Measurements from ENCODE around the gene DIPK2A. TPM values are rescaled to one million over a fixed set of nuclear protein-coding genes. Genes with fewer than 3 reads are reported as not detected.

DIPK2A gene
- total RNA-seq, 6 experiments from 2014 or later = 7.0 to 10.5 (median 8.6) TPM

DNA sequence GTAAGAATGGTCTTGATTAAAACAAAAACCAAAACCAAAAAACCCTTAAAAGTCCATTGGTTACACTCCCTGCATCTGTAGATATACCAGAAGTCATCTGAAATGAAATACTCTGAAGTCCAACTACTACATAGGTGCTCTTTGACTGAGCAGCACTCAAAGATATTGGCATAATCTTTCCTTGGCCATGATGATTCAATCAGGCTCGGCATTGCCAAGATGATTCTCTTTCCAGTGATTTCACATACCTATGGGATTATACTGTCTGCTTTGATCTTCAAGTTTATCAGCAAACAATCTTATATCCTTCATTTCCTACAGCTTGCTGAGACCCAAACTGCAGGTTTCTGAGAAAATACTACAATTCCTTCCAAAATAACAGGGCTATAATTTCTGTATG, 35.9 kb upstream of the DIPK2A start:
- Mint-ChIP-seq H3K36me3 (ENCODE audit: low read depth) (peaks cover 4% of the 10 kb centered on the region; the same call in 1 of the 2 replicates), H3K4me1 (ENCODE audit: low read depth) (no peaks in the 10 kb centered on the region), H3K4me3 (no peak overlapping the region), H3K27me3 (ENCODE audit: insufficient read depth) (peaks cover 3% of the 10 kb centered on the region; the same call in 1 of the 2 replicates), H3K27ac (no peak overlapping the region), H3K9me3 (peaks cover 25% of the 10 kb centered on the region)
- TF ChIP-seq CTCF (IDR thresholded peaks at IDR 0.05) = no peak
- no peak for DNase-seq

DNA sequence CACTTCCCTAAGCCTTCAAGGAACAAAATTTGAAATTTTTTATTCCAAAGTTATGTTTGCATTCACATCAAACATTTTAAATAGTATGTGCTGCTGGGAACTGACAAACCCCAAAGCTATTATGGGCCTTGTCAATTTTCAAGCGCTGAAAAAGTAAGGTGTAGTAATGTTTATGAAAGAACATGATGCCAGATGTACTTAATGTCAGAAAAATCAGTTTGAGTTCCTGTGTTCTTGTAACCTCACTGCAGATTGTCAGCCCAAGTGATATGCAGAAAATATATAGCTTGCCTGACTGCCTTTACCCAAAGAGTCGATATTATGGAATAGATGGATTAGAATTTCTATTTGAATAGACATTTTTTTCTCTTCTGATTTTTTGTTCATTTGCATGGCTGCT, 20.8 kb upstream of the DIPK2A start:
- no peaks in the 10 kb centered on the region for H3K9me3 Mint-ChIP-seq
- H3K27me3 Mint-ChIP-seq (ENCODE audit: insufficient read depth) = no peaks in the 10 kb centered on the region
- H3K27ac Mint-ChIP-seq = no peak overlapping the region
- no peak for TF ChIP-seq CTCF (IDR thresholded peaks at IDR 0.05)
- H3K4me1 Mint-ChIP-seq (ENCODE audit: low read depth) = no peaks in the 10 kb centered on the region
- no peaks in the 10 kb centered on the region for H3K36me3 Mint-ChIP-seq (ENCODE audit: low read depth)
- no peak for DNase-seq
- no peak overlapping the region for H3K4me3 Mint-ChIP-seq

DNA sequence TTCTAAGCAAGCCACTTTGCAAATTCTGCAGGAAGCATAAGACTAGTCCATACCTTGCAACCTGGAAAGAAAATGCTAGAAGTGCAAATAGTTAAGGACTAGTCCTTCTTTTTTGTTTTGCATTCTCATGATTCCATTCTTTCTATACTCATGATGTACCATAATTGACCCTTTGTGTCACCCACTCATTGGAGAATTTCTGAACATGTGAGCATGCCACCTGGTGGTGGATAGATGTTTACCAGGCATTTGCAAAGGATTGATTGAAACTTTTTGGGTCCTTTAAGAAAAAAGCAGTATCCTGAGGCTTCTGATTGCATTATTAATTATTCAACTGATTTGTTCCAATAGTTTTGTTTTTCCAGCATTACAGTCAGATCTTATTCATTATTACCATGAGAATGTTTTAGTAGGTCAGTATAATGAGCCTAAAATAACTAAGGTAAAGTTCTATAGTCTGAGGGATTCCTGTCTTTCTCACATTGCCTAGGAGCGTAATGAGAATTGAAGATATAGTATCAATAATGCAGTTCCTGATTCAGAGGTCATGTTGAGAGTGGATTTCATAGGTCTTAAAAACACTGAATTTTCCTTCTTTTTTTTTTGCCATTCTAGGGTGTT, 20.2 kb upstream of the DIPK2A start:
- peak; percentile 11 for DNase-seq
- Mint-ChIP-seq H3K9me3 (no peaks in the 10 kb centered on the region), H3K27ac (no peak overlapping the region), H3K36me3 (ENCODE audit: low read depth) (no peaks in the 10 kb centered on the region), H3K4me3 (no peak overlapping the region), H3K4me1 (ENCODE audit: low read depth) (no peaks in the 10 kb centered on the region), H3K27me3 (ENCODE audit: insufficient read depth) (no peaks in the 10 kb centered on the region)
- peak; percentile 84 for TF ChIP-seq CTCF (IDR thresholded peaks at IDR 0.05)

DNA sequence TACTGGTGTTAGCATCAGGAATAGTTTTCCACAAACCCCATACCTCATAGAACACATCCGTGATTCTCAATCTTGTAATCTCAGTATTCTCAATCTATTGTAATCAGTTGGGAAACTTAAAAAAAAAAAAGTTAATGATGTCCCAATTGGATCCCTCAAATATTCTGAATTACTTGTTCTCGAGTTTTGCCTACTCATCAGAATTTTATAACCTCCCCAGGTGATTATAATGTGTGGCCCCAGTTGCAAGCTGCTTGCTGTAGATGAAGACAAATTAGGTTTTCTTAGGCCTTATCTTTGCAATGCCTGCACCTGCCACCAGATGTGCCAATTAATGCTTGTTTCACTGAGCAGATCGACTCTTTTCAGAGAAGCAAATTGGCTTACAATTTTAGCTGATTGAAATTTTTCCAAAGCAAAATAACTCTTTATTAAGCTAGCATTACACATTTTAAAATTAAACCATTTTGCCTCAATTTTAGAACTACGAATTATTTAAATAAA, 19.0 kb upstream of the DIPK2A start:
- Mint-ChIP-seq H3K9me3 (no peaks in the 10 kb centered on the region), H3K4me3 (no peak overlapping the region), H3K4me1 (ENCODE audit: low read depth) (no peaks in the 10 kb centered on the region), H3K27ac (no peak overlapping the region), H3K27me3 (ENCODE audit: insufficient read depth) (no peaks in the 10 kb centered on the region), H3K36me3 (ENCODE audit: low read depth) (no peaks in the 10 kb centered on the region)
- peak; percentile 19; the same call in 1 of the 2 replicates for TF ChIP-seq CTCF (IDR thresholded peaks at IDR 0.05)
- no peak for DNase-seq

DNA sequence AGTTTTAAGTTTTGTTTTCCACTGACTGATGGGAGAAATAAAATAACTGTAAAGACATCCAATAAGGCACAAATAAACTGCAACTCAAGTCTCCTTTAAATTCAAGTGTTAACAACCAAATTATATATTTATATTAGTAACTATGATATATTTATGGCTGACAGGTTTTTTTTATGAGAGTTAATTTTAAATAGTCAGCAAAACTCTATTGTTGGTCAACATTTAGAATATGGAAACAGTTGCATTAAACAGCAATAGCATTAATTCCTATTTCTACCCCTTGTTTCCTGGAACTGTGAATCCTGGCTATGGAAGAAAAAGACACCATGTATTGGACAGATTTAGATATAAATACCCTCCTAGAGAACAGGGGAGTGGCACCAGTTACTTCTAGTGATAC, 16.5 kb upstream of the DIPK2A start:
- no peak overlapping the region for H3K4me3 Mint-ChIP-seq
- no peak for TF ChIP-seq CTCF (IDR thresholded peaks at IDR 0.05)
- H3K36me3 Mint-ChIP-seq (ENCODE audit: low read depth) = no peaks in the 10 kb centered on the region
- H3K9me3 Mint-ChIP-seq = no peaks in the 10 kb centered on the region
- H3K27ac Mint-ChIP-seq = no peak overlapping the region
- no peaks in the 10 kb centered on the region for H3K27me3 Mint-ChIP-seq (ENCODE audit: insufficient read depth)
- H3K4me1 Mint-ChIP-seq (ENCODE audit: low read depth) = no peaks in the 10 kb centered on the region
- DNase-seq = no peak
